Central memory CD8-positive, alpha-beta T cell (primary cell): ENCODE measurements around the gene GIPC2.
"Not testable (repeated sequence)": the region's sequence is repeated elsewhere in the genome, so short reads cannot be mapped to it uniquely, and the experiment has no call there.

Experiments
- ATAC-seq: fragments of 150-1000 bp; cut with Tn5 transposase; replicated peaks from 2 replicates; pipeline ENCODE4 v1.10.0; 2022; ENCODE audit warnings: mild to moderate bottlenecking, moderate FRiP score, moderate number of reproducible peaks; ENCODE audit not compliant: poor library complexity, severe bottlenecking; ENCODE audit errors: extremely low read depth
- DNase-seq, 2 donors: peaks; one replicate each; pipeline ENCODE4 v3.0.0; 2021; ENCODE audit warnings: low spot score in 2 of 2
- H3K27ac Mint-ChIP-seq: one replicate; pipeline ENCODE4 v1.8.0; 2022; ENCODE audit warnings: low read depth, mild to moderate bottlenecking, moderate library complexity, mixed read lengths
- H3K27me3 Mint-ChIP-seq: one replicate; pipeline ENCODE4 v1.8.0; 2022; ENCODE audit warnings: mixed read lengths
- H3K36me3 Mint-ChIP-seq: one replicate; pipeline ENCODE4 v1.8.0; 2022; ENCODE audit warnings: mild to moderate bottlenecking, moderate library complexity, mixed read lengths; ENCODE audit not compliant: insufficient read depth
- H3K4me1 Mint-ChIP-seq: one replicate; pipeline ENCODE4 v1.8.0; 2022; ENCODE audit warnings: mixed read lengths
- H3K4me3 Mint-ChIP-seq: one replicate; pipeline ENCODE4 v1.8.0; 2022; ENCODE audit warnings: mild to moderate bottlenecking, moderate library complexity, mixed read lengths
- H3K9me3 Mint-ChIP-seq: one replicate; pipeline ENCODE4 v1.8.0; 2022; ENCODE audit warnings: mixed read lengths

The GIPC2 gene

GRCh38 chr1:78058670-78059069 lies 12.9 kb downstream of the GIPC2 start:
- no peak overlapping the region for H3K4me3 Mint-ChIP-seq
- no peaks in the 10 kb centered on the region for H3K4me1 Mint-ChIP-seq
- H3K27ac Mint-ChIP-seq: no peak overlapping the region
- H3K27me3 Mint-ChIP-seq: peaks cover 9% of the 10 kb centered on the region
- DNase-seq (no peak), ATAC-seq (no peak)
- no peaks in the 10 kb centered on the region for H3K36me3 Mint-ChIP-seq
- H3K9me3 Mint-ChIP-seq: no peaks in the 10 kb centered on the region

GRCh38 chr1:78060857-78061563 lies 15.2 kb downstream of the GIPC2 start:
- H3K4me3 Mint-ChIP-seq: no peak overlapping the region
- H3K9me3 Mint-ChIP-seq: no peaks in the 10 kb centered on the region
- ATAC-seq: no peak
- DNase-seq: no peak
- no peaks in the 10 kb centered on the region for H3K36me3 Mint-ChIP-seq
- no peak overlapping the region for H3K27ac Mint-ChIP-seq
- H3K27me3 Mint-ChIP-seq: peaks cover 12% of the 10 kb centered on the region
- H3K4me1 Mint-ChIP-seq: no peaks in the 10 kb centered on the region

- Mint-ChIP-seq H3K27ac (no peak overlapping the region), H3K4me1 (no peaks in the 10 kb centered on the region), H3K4me3 (no peak overlapping the region), H3K36me3 (no peaks in the 10 kb centered on the region), H3K9me3 (no peaks in the 10 kb centered on the region), H3K27me3 (peaks cover 15% of the 10 kb centered on the region)
- DNase-seq (no peak), ATAC-seq (no peak)
Observed at GRCh38 chr1:78061825-78062523, 16.2 kb downstream of the GIPC2 start.

GRCh38 chr1:78064886-78065285 lies 19.1 kb downstream of the GIPC2 start:
- not testable (repeated sequence) for H3K4me1 Mint-ChIP-seq, DNase-seq, H3K4me3 Mint-ChIP-seq, H3K27ac Mint-ChIP-seq, H3K9me3 Mint-ChIP-seq, ATAC-seq, H3K36me3 Mint-ChIP-seq
- peaks cover 38% of the 10 kb centered on the region for H3K27me3 Mint-ChIP-seq

GRCh38 chr1:78068681-78069283 lies 23.0 kb downstream of the GIPC2 start:
- no peaks in the 10 kb centered on the region for H3K36me3 Mint-ChIP-seq
- H3K9me3 Mint-ChIP-seq: no peaks in the 10 kb centered on the region
- H3K27me3 Mint-ChIP-seq: peaks cover 49% of the 10 kb centered on the region
- no peak for ATAC-seq
- H3K4me1 Mint-ChIP-seq: no peaks in the 10 kb centered on the region
- H3K4me3 Mint-ChIP-seq: no peak overlapping the region
- H3K27ac Mint-ChIP-seq: no peak overlapping the region
- DNase-seq: no peak

- Mint-ChIP-seq H3K36me3 (no peaks in the 10 kb centered on the region), H3K27ac (no peak overlapping the region)
- no peak for DNase-seq
Observed at GRCh38 chr1:78069784-78070183, 24.0 kb downstream of the GIPC2 start.

GRCh38 chr1:78070210-78070609 lies 24.4 kb downstream of the GIPC2 start:
- DNase-seq: no peak
- Mint-ChIP-seq H3K4me3 (no peak overlapping the region), H3K4me1 (no peaks in the 10 kb centered on the region), H3K27me3 (peaks cover 49% of the 10 kb centered on the region), H3K36me3 (no peaks in the 10 kb centered on the region), H3K27ac (no peak overlapping the region), H3K9me3 (no peaks in the 10 kb centered on the region)
- no peak for ATAC-seq

More at GRCh38 chr1:78069784-78070183, 24.0 kb downstream of the GIPC2 start:
- H3K4me3 Mint-ChIP-seq: no peak overlapping the region
- peaks cover 49% of the 10 kb centered on the region for H3K27me3 Mint-ChIP-seq
- no peak for ATAC-seq
- H3K4me1 Mint-ChIP-seq: no peaks in the 10 kb centered on the region
- no peaks in the 10 kb centered on the region for H3K9me3 Mint-ChIP-seq

GRCh38 chr1:78070758-78071157 lies 25.0 kb downstream of the GIPC2 start:
- no peak overlapping the region for H3K4me3 Mint-ChIP-seq
- DNase-seq (no peak), ATAC-seq (no peak)
- H3K27me3 Mint-ChIP-seq: peaks cover 49% of the 10 kb centered on the region
- H3K4me1 Mint-ChIP-seq: no peaks in the 10 kb centered on the region
- H3K27ac Mint-ChIP-seq: no peak overlapping the region
- no peaks in the 10 kb centered on the region for H3K36me3 Mint-ChIP-seq
- no peaks in the 10 kb centered on the region for H3K9me3 Mint-ChIP-seq

GRCh38 chr1:78071696-78072095 lies 25.9 kb downstream of the GIPC2 start:
- H3K36me3 Mint-ChIP-seq: no peaks in the 10 kb centered on the region
- no peaks in the 10 kb centered on the region for H3K4me1 Mint-ChIP-seq
- DNase-seq (no peak), ATAC-seq (no peak)
- no peak overlapping the region for H3K4me3 Mint-ChIP-seq
- peaks cover 39% of the 10 kb centered on the region for H3K27me3 Mint-ChIP-seq
- no peak overlapping the region for H3K27ac Mint-ChIP-seq
- no peaks in the 10 kb centered on the region for H3K9me3 Mint-ChIP-seq

GRCh38 chr1:78072216-78072615 lies 26.4 kb downstream of the GIPC2 start:
- no peaks in the 10 kb centered on the region for H3K9me3 Mint-ChIP-seq
- H3K4me1 Mint-ChIP-seq: no peaks in the 10 kb centered on the region
- H3K4me3 Mint-ChIP-seq: no peak overlapping the region
- no peaks in the 10 kb centered on the region for H3K36me3 Mint-ChIP-seq
- H3K27me3 Mint-ChIP-seq: peaks cover 35% of the 10 kb centered on the region
- H3K27ac Mint-ChIP-seq: no peak overlapping the region
- DNase-seq: no peak
- no peak for ATAC-seq

GRCh38 chr1:78073441-78073840 lies 27.7 kb downstream of the GIPC2 start:
- peaks cover 25% of the 10 kb centered on the region for H3K27me3 Mint-ChIP-seq
- DNase-seq (no peak), ATAC-seq (no peak)
- H3K27ac Mint-ChIP-seq: no peak overlapping the region
- H3K36me3 Mint-ChIP-seq: no peaks in the 10 kb centered on the region
- no peak overlapping the region for H3K4me3 Mint-ChIP-seq
- H3K4me1 Mint-ChIP-seq: no peaks in the 10 kb centered on the region
- no peaks in the 10 kb centered on the region for H3K9me3 Mint-ChIP-seq

- no peaks in the 10 kb centered on the region for H3K9me3 Mint-ChIP-seq
- H3K4me1 Mint-ChIP-seq: no peaks in the 10 kb centered on the region
- no peak overlapping the region for H3K4me3 Mint-ChIP-seq
- DNase-seq (no peak), ATAC-seq (no peak)
- H3K27me3 Mint-ChIP-seq: peaks cover 11% of the 10 kb centered on the region
- no peak overlapping the region for H3K27ac Mint-ChIP-seq
- H3K36me3 Mint-ChIP-seq: peaks cover 2% of the 10 kb centered on the region
Observed at GRCh38 chr1:78075621-78076020, 29.9 kb downstream of the GIPC2 start.

GRCh38 chr1:78078358-78078757 lies 32.6 kb downstream of the GIPC2 start:
- no peak for ATAC-seq
- Mint-ChIP-seq H3K27me3 (no peaks in the 10 kb centered on the region), H3K4me3 (no peak overlapping the region), H3K9me3 (no peaks in the 10 kb centered on the region), H3K36me3 (peaks cover 2% of the 10 kb centered on the region), H3K4me1 (no peaks in the 10 kb centered on the region), H3K27ac (no peak overlapping the region)
- DNase-seq: no peak
